ENCODE results near the gene ZGPAT.
"Not testable (repeated sequence)": the region's sequence is repeated elsewhere in the genome, so short reads cannot be mapped to it uniquely, and the experiment has no call there.

GRCh38 chr20:63671695-63672094 lies 36.1 kb upstream of the ZGPAT start:
- not testable (repeated sequence) for TF ChIP-seq CTCF (IDR thresholded peaks at IDR 0.05 in 2 of 3, conservative IDR thresholded peaks at IDR 0.05 in 1 of 3; ENCODE audit: control insufficient read depth in 2 of 3, extremely low read depth in 1 of 3, insufficient read depth in 1 of 3, low read depth in 3 of 3, low read length in 3 of 3); MYB (IDR thresholded peaks at IDR 0.05; ENCODE audit: borderline replicate concordance, low read depth, low read length); IRF3 (IDR thresholded peaks at IDR 0.05); RAD21 (IDR thresholded peaks at IDR 0.05; ENCODE audit: insufficient read depth, low read depth, low read length); SRF (IDR thresholded peaks at IDR 0.05; ENCODE audit: low read depth in 2 of 2, low read length in 2 of 2); PRDM15 (CRISPR knock-in tag; IDR thresholded peaks at IDR 0.05); RBBP5 (conservative IDR thresholded peaks at IDR 0.05); BCLAF1 (IDR thresholded peaks at IDR 0.05); ZNF384 (IDR thresholded peaks at IDR 0.05; ENCODE audit: borderline replicate concordance, low read depth, low read length); ESRRA (IDR thresholded peaks at IDR 0.05; ENCODE audit: low read length); ZZZ3 (IDR thresholded peaks at IDR 0.05; ENCODE audit: control insufficient read depth, insufficient read length, low read depth); TAF1 (IDR thresholded peaks at IDR 0.05; ENCODE audit: borderline replicate concordance, low read depth, low read length); SUPT20H (IDR thresholded peaks at IDR 0.05; ENCODE audit: borderline replicate concordance, control insufficient read depth, low read depth, low read length)

Measured in GM12878 (cell line).